ENCODE results near the gene NAV2. TPM values are rescaled to one million over a fixed set of nuclear protein-coding genes. Genes with fewer than 3 reads are reported as not detected.

Gene NAV2
- total and polyA plus RNA-seq, 5 donors: 4.4 to 12.9 (median 8.6) TPM

DNA sequence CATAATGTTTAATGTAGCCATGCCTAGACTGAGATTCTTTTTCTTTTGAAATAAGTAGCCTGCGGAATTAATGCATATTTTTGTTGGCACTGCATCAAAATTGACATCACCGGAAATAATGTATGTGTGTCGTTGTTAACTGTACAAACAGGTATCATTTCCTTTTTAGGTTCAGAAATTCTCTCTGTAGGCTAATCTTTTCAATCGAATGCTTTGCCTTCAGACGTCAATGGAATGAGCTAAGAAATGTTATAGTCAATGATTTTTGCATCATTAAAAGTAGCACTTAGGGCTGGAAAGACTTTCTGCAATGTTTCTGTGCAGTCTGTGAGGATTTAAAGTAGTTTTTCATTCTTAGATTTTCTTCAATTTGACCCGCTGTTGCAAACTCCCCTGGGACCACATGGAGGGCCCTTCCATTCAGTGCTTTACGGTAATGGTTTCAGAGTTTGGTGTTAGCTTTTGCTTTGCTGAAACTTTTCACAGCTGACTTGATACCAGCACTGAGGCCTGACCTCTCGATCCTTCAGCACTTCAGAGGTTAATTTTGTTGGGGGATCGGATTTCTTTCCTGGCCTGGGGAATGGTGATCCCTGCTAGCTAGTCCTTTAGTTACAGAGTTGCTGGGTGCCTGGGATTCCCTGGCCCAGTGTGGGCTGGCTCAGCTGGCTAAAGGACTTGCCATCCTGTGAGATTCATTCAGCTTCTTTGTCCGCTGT lies 309.9 kb downstream of the NAV2 start:
- no peaks in the 10 kb centered on the region for H3K27me3 ChIP-seq (ENCODE audit: control insufficient read depth, insufficient read depth)
- ATAC-seq: peak; percentile 33 to 53
- no peak overlapping the region for H3K27ac ChIP-seq (ENCODE audit: low read length)
- H3K9me3 ChIP-seq (ENCODE audit: control insufficient read depth, low read length): no peaks in the 10 kb centered on the region
- no peak overlapping the region for H3K4me3 ChIP-seq (ENCODE audit: low read length)
- no peaks in the 10 kb centered on the region for H3K4me1 ChIP-seq (ENCODE audit: control insufficient read depth, insufficient read depth, low read length)
- peak in 1 of 3 donors; percentile 22 for DNase-seq
- intact Hi-C loops (cut with DNase I): no loop called here
- WGBS: 45% methylated on average over 10 of the region's 10 CpGs

DNA sequence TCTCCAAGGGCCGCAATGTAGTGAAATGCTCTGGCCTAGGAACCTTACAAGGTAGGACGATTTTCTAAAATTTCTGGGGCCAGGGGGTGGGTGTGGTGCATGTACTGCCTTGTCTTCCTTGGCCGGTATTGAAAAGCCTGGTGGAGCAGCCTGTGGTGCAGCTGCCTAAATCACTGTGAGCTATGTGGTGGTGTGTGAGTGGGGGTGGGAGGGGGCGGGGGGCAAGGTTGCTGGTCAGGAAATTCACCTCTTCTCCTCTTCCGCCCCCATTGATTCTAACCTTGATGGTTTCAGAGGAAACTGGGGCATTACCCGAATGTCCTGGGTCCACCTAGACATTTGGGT lies 310.4 kb downstream of the NAV2 start:
- no peaks in the 10 kb centered on the region for H3K27me3 ChIP-seq (ENCODE audit: control insufficient read depth, insufficient read depth)
- H3K9me3 ChIP-seq (ENCODE audit: control insufficient read depth, low read length): no peaks in the 10 kb centered on the region
- ATAC-seq (peak in 1 of 2 donors; percentile 23), DNase-seq (no peak)
- intact Hi-C loops (cut with DNase I): no loop called here
- H3K27ac ChIP-seq (ENCODE audit: low read length): no peak overlapping the region
- H3K4me3 ChIP-seq (ENCODE audit: low read length): no peak overlapping the region
- no peaks in the 10 kb centered on the region for H3K4me1 ChIP-seq (ENCODE audit: control insufficient read depth, insufficient read depth, low read length)
- 58% methylated on average over 6 of the region's 6 CpGs for WGBS

DNA sequence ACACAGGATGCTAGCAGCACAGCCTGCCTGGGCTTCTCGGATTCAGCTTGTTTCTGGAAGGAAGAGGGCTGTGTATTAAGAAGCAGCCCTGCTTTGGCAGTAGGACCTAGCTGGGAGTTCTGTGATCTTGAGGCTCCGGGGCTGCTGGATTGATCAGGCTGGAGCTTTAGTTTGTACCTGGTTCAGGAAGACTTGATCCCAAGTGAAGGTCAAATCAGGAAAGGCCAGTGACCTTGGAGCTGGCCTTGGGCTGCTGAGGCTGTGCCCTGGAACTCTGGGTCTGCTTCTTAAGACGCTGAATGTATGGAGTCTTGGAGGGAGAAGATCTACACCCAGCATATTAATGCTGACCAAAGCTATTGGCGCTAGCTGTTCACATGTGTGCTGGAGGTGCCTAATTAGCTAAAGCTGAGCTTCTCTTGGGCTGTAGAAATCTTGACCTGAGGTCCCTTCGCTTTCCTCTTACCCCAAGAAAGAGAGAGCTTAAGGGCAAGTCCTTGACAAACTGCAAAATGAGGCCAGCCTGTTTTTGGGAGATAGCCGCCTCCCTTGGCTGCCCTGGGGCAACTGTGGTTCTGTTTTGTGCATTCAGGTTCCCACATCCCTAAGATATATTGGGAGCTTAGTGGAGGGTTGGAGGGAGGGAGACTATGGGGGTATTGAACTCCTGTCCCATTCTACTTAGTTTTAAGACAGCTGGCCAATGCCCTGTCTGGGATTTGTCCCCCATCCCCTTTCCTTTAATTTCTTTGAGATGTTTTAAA lies 311.7 kb downstream of the NAV2 start:
- intact Hi-C loops (cut with DNase I): no loop called here
- Histone ChIP-seq H3K27me3 (ENCODE audit: control insufficient read depth, insufficient read depth) (no peaks in the 10 kb centered on the region), H3K4me3 (ENCODE audit: low read length) (no peak overlapping the region), H3K4me1 (ENCODE audit: control insufficient read depth, insufficient read depth, low read length) (no peaks in the 10 kb centered on the region), H3K9me3 (ENCODE audit: control insufficient read depth, low read length) (no peaks in the 10 kb centered on the region), H3K27ac (ENCODE audit: low read length) (no peak overlapping the region)
- peak in 1 of 3 donors; percentile 22 for DNase-seq
- 92% methylated on average over 6 of the region's 6 CpGs for WGBS
- ATAC-seq: no peak

DNA sequence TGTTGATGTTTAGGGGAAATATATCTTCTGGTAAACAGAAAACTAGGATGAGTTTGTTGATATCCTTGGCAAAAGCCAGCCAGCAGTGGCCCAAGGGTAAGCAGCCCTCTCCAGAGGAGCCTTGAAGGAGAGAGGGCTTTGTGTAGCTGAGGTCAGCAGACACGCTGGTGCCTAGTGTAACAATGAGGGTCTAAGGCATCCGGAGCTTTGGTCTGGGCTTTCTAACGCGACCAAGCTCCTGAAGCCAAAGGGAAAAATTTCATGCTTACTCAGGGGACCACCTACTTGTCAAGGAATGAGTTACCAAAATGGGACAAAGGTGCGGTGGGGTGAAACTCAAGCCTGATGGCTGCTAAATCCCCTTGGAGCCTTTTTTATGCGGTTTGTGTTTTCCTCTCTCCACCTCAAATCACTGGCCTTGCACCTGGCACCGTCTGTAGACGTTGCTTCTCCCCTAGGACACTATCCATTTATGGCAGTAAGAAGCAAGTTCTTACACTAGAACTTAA lies 312.7 kb downstream of the NAV2 start:
- DNase-seq (no peak), ATAC-seq (no peak)
- Histone ChIP-seq H3K4me3 (ENCODE audit: low read length) (no peak overlapping the region), H3K9me3 (ENCODE audit: control insufficient read depth, low read length) (no peaks in the 10 kb centered on the region), H3K27ac (ENCODE audit: low read length) (no peak overlapping the region), H3K4me1 (ENCODE audit: control insufficient read depth, insufficient read depth, low read length) (no peaks in the 10 kb centered on the region), H3K27me3 (ENCODE audit: control insufficient read depth, insufficient read depth) (no peaks in the 10 kb centered on the region)
- WGBS: 74% methylated on average over 8 of the region's 8 CpGs
- intact Hi-C loops (cut with DNase I): no loop called here

DNA sequence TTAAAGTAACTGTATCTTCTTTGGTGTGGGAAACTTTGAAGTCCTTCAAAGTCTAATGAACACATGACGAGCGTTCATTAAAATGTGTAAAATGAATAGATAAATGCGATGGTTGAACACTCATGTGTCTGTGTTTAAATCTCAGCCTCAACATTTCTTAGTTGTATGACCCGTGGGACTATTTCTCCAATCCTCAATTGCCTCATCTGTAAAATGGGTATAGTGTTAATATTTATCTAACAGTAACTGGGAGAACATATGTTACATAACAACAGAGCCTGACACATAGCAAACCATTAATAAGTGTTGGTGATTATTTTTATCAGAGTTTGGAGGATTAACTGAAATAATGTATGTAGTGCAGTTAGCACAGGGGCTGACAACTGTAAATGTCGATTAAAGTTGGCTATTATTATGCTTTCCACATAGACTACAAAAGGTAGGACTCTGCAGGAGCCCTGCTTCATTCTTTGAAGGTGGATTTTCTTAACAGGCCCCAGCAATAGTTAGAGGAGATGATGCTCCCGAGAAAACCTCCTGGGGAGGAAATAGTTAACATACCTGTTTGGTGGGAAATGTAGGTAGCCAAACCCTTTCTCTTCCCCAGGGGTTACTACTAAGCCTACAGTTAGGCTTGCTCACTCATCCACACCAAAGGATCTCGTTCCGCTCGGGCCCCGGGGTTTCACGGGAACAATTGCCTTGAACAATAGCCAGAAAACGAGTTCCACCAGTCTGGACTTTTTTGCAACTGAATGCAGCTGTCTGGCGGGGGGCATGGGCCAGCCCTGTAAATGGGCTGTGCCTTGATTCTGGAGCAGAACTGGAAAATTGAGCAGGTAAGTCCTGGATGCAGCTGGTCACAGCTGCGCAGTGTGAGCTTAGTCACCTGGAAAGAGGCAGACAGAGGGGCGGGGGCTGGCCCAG lies 314.3 kb downstream of the NAV2 start:
- H3K4me3 ChIP-seq (ENCODE audit: low read length): no peak overlapping the region
- DNase-seq (peak in 1 of 3 donors; percentile 20), ATAC-seq (peak in 1 of 2 donors; percentile 19)
- intact Hi-C loops (cut with DNase I): no loop called here
- 68% methylated on average over 15 of the region's 15 CpGs for WGBS
- no peak overlapping the region for H3K27ac ChIP-seq (ENCODE audit: low read length)
- H3K27me3 ChIP-seq (ENCODE audit: control insufficient read depth, insufficient read depth): no peaks in the 10 kb centered on the region
- peaks cover 2% of the 10 kb centered on the region for H3K4me1 ChIP-seq (ENCODE audit: control insufficient read depth, insufficient read depth, low read length)
- no peaks in the 10 kb centered on the region for H3K9me3 ChIP-seq (ENCODE audit: control insufficient read depth, low read length)

DNA sequence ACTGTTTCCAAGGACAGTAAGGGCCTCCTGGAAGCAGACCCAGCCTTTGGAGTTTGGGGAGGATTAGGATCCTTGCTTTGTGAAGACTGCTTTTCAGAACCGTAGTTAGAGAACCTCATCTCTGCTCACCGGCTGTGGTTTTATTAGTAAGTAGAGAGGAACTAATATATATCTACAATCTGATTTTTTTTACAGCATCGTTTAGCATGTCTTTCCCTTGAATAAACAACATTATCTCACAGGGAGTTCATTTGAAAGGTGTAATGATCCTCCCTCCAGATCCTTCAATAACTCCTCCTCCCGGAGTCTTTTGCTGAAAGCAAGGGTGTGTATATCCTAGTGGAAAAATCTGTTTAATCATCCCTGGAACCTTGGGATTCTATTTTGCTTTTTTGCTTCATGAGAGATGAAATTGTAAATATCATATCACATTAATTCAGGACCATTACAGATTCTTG lies 314.9 kb downstream of the NAV2 start:
- ATAC-seq (no peak), DNase-seq (no peak)
- Histone ChIP-seq H3K4me1 (ENCODE audit: control insufficient read depth, insufficient read depth, low read length) (peaks cover 2% of the 10 kb centered on the region), H3K27ac (ENCODE audit: low read length) (no peak overlapping the region), H3K4me3 (ENCODE audit: low read length) (no peak overlapping the region), H3K27me3 (ENCODE audit: control insufficient read depth, insufficient read depth) (no peaks in the 10 kb centered on the region), H3K9me3 (ENCODE audit: control insufficient read depth, low read length) (no peaks in the 10 kb centered on the region)
- 76% methylated on average over 4 of the region's 4 CpGs for WGBS
- intact Hi-C loops (cut with DNase I): no loop called here

DNA sequence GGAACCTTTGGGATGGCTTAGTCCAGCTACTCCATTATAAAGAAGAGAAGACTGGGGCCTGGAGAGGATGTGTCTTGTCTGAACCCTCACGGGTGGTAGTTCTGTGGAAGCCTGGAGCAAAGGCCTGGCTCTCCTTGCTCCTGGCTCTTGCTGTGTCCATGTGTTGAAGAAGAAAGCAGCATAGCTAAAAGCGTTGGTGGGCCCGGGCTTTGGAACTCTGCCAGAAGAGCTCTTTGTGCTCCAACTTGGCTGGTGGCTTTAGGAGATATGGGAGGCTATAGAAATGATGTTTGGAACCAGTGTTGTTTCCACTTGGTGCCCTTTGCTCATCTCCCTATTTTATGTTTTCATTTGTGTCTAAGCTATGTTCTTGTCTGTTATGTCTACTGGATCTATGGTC lies 316.6 kb downstream of the NAV2 start:
- ATAC-seq (no peak), DNase-seq (peak in 1 of 3 donors; percentile 20)
- Histone ChIP-seq H3K27me3 (ENCODE audit: control insufficient read depth, insufficient read depth) (no peaks in the 10 kb centered on the region), H3K9me3 (ENCODE audit: control insufficient read depth, low read length) (no peaks in the 10 kb centered on the region), H3K4me1 (ENCODE audit: control insufficient read depth, insufficient read depth, low read length) (peaks cover 2% of the 10 kb centered on the region), H3K27ac (ENCODE audit: low read length) (no peak overlapping the region), H3K4me3 (ENCODE audit: low read length) (no peak overlapping the region)
- intact Hi-C loops (cut with DNase I): no loop called here
- 55% methylated on average over 3 of the region's 3 CpGs for WGBS

DNA sequence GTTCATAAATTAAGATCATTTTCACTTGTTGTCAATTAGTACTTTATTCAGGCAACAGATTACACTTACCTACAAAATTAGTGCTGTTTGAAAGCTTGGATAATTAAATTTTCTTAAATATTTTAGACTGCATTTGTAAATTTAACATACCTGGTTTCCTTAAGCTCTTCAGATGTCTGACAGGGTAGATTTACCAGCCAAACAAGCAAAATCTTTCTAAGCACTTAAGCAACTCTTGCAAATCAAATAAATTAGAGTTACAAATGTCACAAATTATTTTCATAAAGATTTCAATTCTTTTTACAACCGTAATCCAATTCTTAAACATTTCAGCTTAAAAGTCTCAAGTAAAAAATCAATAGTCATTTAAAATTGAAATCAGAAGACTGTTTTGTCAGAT lies 317.8 kb downstream of the NAV2 start:
- Histone ChIP-seq H3K27ac (ENCODE audit: low read length) (no peak overlapping the region), H3K27me3 (ENCODE audit: control insufficient read depth, insufficient read depth) (no peaks in the 10 kb centered on the region), H3K9me3 (ENCODE audit: control insufficient read depth, low read length) (no peaks in the 10 kb centered on the region), H3K4me1 (ENCODE audit: control insufficient read depth, insufficient read depth, low read length) (peaks cover 7% of the 10 kb centered on the region), H3K4me3 (ENCODE audit: low read length) (no peak overlapping the region)
- intact Hi-C loops (cut with DNase I): no loop called here
- 99% methylated on average over 1 of the region's 1 CpG for WGBS
- no peak for ATAC-seq
- no peak for DNase-seq

DNA sequence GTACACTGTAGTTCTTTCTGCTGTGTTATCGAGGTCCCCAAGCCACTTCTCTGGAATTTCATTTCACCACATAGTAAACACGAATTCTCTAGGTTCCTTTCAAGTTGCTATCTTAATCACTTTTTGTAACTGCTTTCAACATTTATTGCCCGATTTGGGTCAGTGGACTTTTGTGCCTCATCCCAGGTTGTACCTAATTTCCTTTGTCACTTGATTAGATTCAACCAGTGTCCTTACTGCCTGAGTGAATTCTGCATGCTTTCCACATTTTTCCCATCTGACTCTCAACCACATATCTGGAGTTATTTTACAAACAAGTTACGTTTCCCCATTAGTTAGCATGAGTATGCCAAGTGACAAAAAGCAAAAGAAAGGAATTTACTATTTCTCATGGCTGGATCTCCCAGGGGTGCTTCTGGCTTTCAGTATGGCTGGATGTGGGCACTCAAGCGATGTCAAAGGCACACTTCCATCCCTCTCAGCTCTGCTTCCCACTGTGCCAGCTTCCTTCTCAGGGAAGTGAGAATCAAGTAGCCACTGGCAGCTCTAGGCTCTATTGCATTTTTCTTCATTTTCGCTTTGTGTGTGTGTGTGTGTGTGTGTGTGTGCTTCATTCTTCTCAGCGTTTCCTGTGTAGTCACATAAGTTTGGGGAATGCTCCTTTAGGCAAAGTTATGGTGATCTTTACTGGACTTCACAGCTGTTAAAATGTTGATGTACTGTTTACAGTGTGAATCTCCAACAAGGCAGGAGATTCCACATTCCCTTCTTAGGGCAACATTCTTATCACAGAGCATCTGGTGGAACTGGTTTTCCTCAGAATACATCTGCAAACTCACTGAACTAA lies 318.7 kb downstream of the NAV2 start:
- no peak for ATAC-seq
- 47% methylated on average over 7 of the region's 7 CpGs for WGBS

DNA sequence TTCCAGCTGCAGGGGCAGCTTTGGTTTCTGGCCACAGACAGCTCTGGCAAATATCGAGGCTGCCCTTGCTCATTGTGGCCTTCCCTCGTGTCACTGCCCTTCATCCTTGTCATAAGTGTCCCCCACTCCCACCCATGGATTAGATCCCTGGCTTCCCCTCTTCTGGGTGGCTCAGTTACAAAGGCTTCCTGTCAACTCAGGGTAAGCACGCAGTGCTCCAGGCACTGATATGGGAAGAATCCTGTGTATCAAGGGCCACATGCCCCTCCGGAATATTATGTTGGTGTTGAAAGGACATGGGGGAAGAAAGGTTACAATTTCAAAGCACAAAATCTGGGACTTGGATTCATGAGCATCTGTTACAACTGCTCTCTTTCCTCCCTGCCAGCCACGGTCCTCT lies 319.5 kb downstream of the NAV2 start:
- Histone ChIP-seq H3K27ac (ENCODE audit: low read length) (no peak overlapping the region), H3K9me3 (ENCODE audit: control insufficient read depth, low read length) (no peaks in the 10 kb centered on the region), H3K4me1 (ENCODE audit: control insufficient read depth, insufficient read depth, low read length) (peaks cover 8% of the 10 kb centered on the region), H3K27me3 (ENCODE audit: control insufficient read depth, insufficient read depth) (no peaks in the 10 kb centered on the region), H3K4me3 (ENCODE audit: low read length) (no peak overlapping the region)
- ATAC-seq (no peak), DNase-seq (no peak)
- intact Hi-C loops (cut with DNase I): no loop called here
- 47% methylated on average over 5 of the region's 5 CpGs for WGBS

More for the DNA sequence above, 318.7 kb downstream of the NAV2 start:
- H3K4me3 ChIP-seq (ENCODE audit: low read length): no peak overlapping the region
- DNase-seq: no peak
- no peak overlapping the region for H3K27ac ChIP-seq (ENCODE audit: low read length)
- intact Hi-C loops (cut with DNase I): no loop called here
- no peaks in the 10 kb centered on the region for H3K9me3 ChIP-seq (ENCODE audit: control insufficient read depth, low read length)
- peaks cover 8% of the 10 kb centered on the region for H3K4me1 ChIP-seq (ENCODE audit: control insufficient read depth, insufficient read depth, low read length)
- H3K27me3 ChIP-seq (ENCODE audit: control insufficient read depth, insufficient read depth): no peaks in the 10 kb centered on the region
